Effector memory CD4-positive, alpha-beta T cell (primary cell): ENCODE results near the gene MMP15.

Experiments used
- DNase-seq, 3 donors: peaks; one replicate each; pipeline ENCODE4 v3.0.0-alpha.2; 2020
- H3K27ac ChIP-seq: 2 replicates; pipeline ENCODE4 v1.7.0; 2013; ENCODE audit warnings: mild to moderate bottlenecking, low read length, moderate library complexity; ENCODE audit not compliant: insufficient read depth, poor library complexity, severe bottlenecking
- H3K27me3 ChIP-seq: replicated peaks from 2 replicates; pipeline ENCODE4 v1.7.0; 2013; ENCODE audit warnings: mild to moderate bottlenecking, low read length; ENCODE audit not compliant: insufficient read depth, control insufficient read depth, poor library complexity, severe bottlenecking
- H3K36me3 ChIP-seq: 2 replicates; pipeline ENCODE4 v1.7.0; 2013; ENCODE audit warnings: mild to moderate bottlenecking, low read length, moderate library complexity; ENCODE audit not compliant: control insufficient read depth, insufficient read depth
- H3K4me1 ChIP-seq: 2 replicates; pipeline ENCODE4 v1.7.0; 2013; ENCODE audit warnings: low read length, mild to moderate bottlenecking; ENCODE audit not compliant: control insufficient read depth, insufficient read depth, poor library complexity, severe bottlenecking
- H3K4me3 ChIP-seq: 2 replicates; pipeline ENCODE4 v1.7.0; 2013; ENCODE audit warnings: low read length, low read depth, mild to moderate bottlenecking; ENCODE audit not compliant: insufficient read depth, poor library complexity, severe bottlenecking
- H3K9me3 ChIP-seq: 2 replicates; pipeline ENCODE4 v1.7.0; 2013; ENCODE audit warnings: mild to moderate bottlenecking, low read length, moderate library complexity; ENCODE audit not compliant: control insufficient read depth

The MMP15 gene

GRCh38 chr16:58042886-58043515, 17.4 kb downstream of the MMP15 start:
- Histone ChIP-seq H3K4me1 (no peaks in the 10 kb centered on the region), H3K9me3 (no peaks in the 10 kb centered on the region), H3K36me3 (no peaks in the 10 kb centered on the region), H3K27me3 (no peaks in the 10 kb centered on the region), H3K4me3 (no peak overlapping the region), H3K27ac (no peak overlapping the region)
- DNase-seq: no peak

GRCh38 chr16:58043571-58044155, 18.1 kb downstream of the MMP15 start:
- no peak for DNase-seq
- H3K36me3 ChIP-seq: no peaks in the 10 kb centered on the region
- no peaks in the 10 kb centered on the region for H3K27me3 ChIP-seq
- H3K27ac ChIP-seq: no peak overlapping the region
- H3K4me3 ChIP-seq: no peak overlapping the region
- no peaks in the 10 kb centered on the region for H3K4me1 ChIP-seq
- no peaks in the 10 kb centered on the region for H3K9me3 ChIP-seq

- no peaks in the 10 kb centered on the region for H3K4me1 ChIP-seq
- H3K27ac ChIP-seq: no peak overlapping the region
- no peaks in the 10 kb centered on the region for H3K36me3 ChIP-seq
- H3K9me3 ChIP-seq: no peaks in the 10 kb centered on the region
- no peak overlapping the region for H3K4me3 ChIP-seq
- no peaks in the 10 kb centered on the region for H3K27me3 ChIP-seq
- DNase-seq: no peak
Measured at GRCh38 chr16:58044266-58045019, 18.9 kb downstream of the MMP15 start.

GRCh38 chr16:58045096-58045495, 19.5 kb downstream of the MMP15 start:
- H3K9me3 ChIP-seq: no peaks in the 10 kb centered on the region
- H3K27me3 ChIP-seq: no peaks in the 10 kb centered on the region
- H3K4me3 ChIP-seq: no peak overlapping the region
- no peak for DNase-seq
- no peaks in the 10 kb centered on the region for H3K4me1 ChIP-seq
- no peak overlapping the region for H3K27ac ChIP-seq
- no peaks in the 10 kb centered on the region for H3K36me3 ChIP-seq

GRCh38 chr16:58046054-58046881, 20.7 kb downstream of the MMP15 start:
- no peak overlapping the region for H3K4me3 ChIP-seq
- no peaks in the 10 kb centered on the region for H3K36me3 ChIP-seq
- no peak overlapping the region for H3K27ac ChIP-seq
- H3K27me3 ChIP-seq: no peaks in the 10 kb centered on the region
- no peaks in the 10 kb centered on the region for H3K9me3 ChIP-seq
- no peaks in the 10 kb centered on the region for H3K4me1 ChIP-seq
- DNase-seq: no peak

- DNase-seq: no peak
- Histone ChIP-seq H3K27ac (no peak overlapping the region), H3K36me3 (no peaks in the 10 kb centered on the region), H3K9me3 (no peaks in the 10 kb centered on the region), H3K4me1 (no peaks in the 10 kb centered on the region), H3K27me3 (no peaks in the 10 kb centered on the region), H3K4me3 (no peak overlapping the region)
Measured at GRCh38 chr16:58046936-58047335, 21.4 kb downstream of the MMP15 start.

GRCh38 chr16:58047557-58048348, 22.2 kb downstream of the MMP15 start:
- DNase-seq: no peak

GRCh38 chr16:58048494-58049231, 23.1 kb downstream of the MMP15 start:
- no peak overlapping the region for H3K4me3 ChIP-seq
- H3K27ac ChIP-seq: no peak overlapping the region
- H3K36me3 ChIP-seq: no peaks in the 10 kb centered on the region
- H3K4me1 ChIP-seq: no peaks in the 10 kb centered on the region
- no peak for DNase-seq
- no peaks in the 10 kb centered on the region for H3K9me3 ChIP-seq
- H3K27me3 ChIP-seq: no peaks in the 10 kb centered on the region

More at GRCh38 chr16:58047557-58048348, 22.2 kb downstream of the MMP15 start:
- Histone ChIP-seq H3K27me3 (no peaks in the 10 kb centered on the region), H3K4me3 (no peak overlapping the region), H3K4me1 (no peaks in the 10 kb centered on the region), H3K9me3 (no peaks in the 10 kb centered on the region), H3K36me3 (no peaks in the 10 kb centered on the region), H3K27ac (no peak overlapping the region)
